Measurements from ENCODE around the gene CAPS2.

DNA sequence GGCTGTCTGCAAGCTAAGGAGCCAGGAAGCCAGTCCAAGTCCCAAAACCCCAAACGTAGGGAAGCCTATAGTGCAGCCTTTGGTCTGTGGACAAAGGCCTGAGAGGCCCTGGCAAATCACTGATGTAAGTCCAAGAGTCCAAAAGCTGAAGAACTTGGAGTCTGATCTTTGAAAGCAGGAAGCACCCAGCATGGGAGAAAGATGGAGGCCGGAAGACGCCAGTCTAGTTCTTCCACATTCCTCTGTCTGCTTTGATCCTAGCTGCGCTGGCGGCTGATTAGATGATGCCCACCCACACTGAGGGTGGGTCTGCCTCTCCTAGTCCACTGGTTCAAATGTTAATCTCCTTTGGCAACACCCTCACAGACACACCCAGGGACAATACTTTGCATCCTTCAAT lies 58.5 kb downstream of the CAPS2 start:
- TF ChIP-seq, protein P1, sequence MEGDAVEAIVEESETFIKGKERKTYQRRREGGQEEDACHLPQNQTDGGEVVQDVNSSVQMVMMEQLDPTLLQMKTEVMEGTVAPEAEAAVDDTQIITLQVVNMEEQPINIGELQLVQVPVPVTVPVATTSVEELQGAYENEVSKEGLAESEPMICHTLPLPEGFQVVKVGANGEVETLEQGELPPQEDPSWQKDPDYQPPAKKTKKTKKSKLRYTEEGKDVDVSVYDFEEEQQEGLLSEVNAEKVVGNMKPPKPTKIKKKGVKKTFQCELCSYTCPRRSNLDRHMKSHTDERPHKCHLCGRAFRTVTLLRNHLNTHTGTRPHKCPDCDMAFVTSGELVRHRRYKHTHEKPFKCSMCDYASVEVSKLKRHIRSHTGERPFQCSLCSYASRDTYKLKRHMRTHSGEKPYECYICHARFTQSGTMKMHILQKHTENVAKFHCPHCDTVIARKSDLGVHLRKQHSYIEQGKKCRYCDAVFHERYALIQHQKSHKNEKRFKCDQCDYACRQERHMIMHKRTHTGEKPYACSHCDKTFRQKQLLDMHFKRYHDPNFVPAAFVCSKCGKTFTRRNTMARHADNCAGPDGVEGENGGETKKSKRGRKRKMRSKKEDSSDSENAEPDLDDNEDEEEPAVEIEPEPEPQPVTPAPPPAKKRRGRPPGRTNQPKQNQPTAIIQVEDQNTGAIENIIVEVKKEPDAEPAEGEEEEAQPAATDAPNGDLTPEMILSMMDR (IDR thresholded peaks at IDR 0.05; ENCODE audit: low read length) = no peak
- TF ChIP-seq EZH2 (IDR thresholded peaks at IDR 0.05; ENCODE audit: borderline replicate concordance, low read length) = no peak

Measured in OCI-LY1 (cell line).